ENCODE results near the gene KRCC1.

DNA sequence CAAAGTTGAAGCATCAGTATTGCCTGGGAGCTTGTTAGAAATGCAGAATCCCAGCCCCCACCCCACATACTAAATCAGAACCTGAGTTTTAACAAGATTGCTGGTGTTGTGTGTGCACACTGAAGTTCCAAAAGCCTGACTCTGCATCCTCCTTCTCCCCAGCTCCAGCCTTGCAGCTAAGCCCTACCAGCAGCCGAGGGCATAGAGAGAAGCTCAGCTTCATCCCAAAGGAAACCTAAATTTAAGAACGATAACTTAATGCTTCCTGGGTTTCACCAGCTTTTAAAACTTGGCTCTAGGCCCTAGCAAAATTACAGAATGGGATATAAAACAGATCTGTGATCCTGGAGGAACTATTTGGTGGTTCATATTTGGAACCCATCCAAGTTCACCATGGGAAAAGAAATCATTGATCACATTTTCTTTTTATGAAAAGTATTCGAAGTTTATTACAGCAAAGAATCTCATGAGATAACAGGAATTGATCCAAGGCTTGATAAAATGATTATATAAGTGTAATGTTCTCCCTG lies 23.1 kb upstream of the KRCC1 start:
- TF ChIP-seq, protein P1, sequence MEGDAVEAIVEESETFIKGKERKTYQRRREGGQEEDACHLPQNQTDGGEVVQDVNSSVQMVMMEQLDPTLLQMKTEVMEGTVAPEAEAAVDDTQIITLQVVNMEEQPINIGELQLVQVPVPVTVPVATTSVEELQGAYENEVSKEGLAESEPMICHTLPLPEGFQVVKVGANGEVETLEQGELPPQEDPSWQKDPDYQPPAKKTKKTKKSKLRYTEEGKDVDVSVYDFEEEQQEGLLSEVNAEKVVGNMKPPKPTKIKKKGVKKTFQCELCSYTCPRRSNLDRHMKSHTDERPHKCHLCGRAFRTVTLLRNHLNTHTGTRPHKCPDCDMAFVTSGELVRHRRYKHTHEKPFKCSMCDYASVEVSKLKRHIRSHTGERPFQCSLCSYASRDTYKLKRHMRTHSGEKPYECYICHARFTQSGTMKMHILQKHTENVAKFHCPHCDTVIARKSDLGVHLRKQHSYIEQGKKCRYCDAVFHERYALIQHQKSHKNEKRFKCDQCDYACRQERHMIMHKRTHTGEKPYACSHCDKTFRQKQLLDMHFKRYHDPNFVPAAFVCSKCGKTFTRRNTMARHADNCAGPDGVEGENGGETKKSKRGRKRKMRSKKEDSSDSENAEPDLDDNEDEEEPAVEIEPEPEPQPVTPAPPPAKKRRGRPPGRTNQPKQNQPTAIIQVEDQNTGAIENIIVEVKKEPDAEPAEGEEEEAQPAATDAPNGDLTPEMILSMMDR (IDR thresholded peaks at IDR 0.05; ENCODE audit: low read depth, low read length, poor library complexity, severe bottlenecking): no peak
- TF ChIP-seq EZH2phosphoT487 (IDR thresholded peaks at IDR 0.05; ENCODE audit: borderline replicate concordance, low read length): no peak
